ENCODE measurements around the gene AHRR.

The AHRR gene

DNA sequence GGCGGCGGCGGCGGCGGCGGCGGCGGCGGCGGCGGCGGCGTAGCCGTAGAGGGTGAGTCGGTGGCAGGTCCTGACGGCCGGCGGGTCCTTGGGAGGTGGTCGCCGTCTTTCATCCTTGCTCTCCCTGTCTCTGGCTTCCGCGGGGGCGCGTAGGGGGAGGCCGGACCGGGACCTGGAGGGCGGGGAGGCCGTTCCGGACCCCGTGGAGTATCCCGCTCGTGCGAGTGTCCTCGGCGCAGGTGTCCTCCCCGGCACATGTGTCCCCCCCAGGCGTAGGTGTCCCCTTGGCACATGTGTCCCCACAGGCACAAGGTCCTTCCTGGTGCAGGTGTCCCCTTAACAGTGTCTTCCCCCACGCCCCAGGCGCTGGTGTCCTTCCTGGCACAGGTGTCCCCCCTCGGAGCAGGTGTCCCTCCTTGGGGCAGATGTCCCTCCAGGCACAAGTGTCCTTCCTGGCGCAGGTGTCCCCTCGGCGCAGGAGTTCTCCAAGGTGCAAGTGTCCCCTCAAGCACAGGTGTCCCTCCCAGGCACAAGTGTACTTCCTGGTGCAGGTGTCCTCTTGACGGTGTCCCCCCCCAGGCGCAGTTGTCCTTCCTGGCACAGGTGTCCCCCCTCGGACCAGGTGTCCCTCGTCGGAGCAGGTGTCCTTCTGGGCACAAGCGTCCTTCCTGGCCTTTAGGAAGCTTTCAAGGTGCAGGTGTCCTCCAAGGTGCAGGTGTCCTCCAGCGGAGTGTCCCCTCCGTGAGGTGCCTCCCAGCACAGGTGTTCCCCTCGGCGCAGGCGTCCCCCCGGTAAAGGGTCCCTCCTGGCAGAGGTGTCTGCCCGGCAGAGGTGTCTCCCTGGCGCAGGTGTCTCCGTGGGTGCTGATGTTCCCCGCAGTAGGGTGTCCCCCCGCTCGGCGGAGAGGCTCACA lies 122.0 kb downstream of the AHRR start:
- DNase-seq (ENCODE audit: low spot score) = peak; percentile 58

DNA sequence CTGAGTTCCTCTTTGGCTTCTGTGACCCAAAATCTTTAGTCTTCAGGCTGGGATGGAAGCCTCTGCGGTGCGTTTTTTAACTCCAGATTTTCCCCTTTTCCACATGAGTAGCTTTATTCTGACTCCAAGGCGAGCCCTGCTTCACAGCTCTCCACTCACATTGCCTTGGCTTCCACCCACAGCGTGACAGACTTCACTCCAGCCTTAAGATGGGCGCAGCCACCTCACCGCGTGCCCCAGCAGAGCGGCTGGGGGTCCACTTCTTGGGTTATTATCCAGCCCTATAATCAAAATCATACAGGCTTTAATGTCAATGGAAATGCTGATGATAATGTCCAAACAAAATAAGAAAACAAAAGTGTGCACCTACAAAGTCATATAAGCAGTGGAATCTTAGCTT lies 122.7 kb downstream of the AHRR start:
- DNase-seq (ENCODE audit: low spot score) = no peak

GRCh38 chr5:445591-445990 lies 124.1 kb downstream of the AHRR start:
- no peak for DNase-seq (ENCODE audit: low spot score)

GRCh38 chr5:446066-446882 lies 124.8 kb downstream of the AHRR start:
- no peak for DNase-seq (ENCODE audit: low spot score)

GRCh38 chr5:446883-447263 lies 125.4 kb downstream of the AHRR start:
- peak; percentile 62 for DNase-seq (ENCODE audit: low spot score)

GRCh38 chr5:447501-447900 lies 126.0 kb downstream of the AHRR start:
- DNase-seq (ENCODE audit: low spot score) = no peak

GRCh38 chr5:448061-448765 lies 126.7 kb downstream of the AHRR start:
- DNase-seq (ENCODE audit: low spot score) = no peak

- DNase-seq (ENCODE audit: low spot score) = no peak
Observed at GRCh38 chr5:448766-449090, 127.2 kb downstream of the AHRR start.

DNA sequence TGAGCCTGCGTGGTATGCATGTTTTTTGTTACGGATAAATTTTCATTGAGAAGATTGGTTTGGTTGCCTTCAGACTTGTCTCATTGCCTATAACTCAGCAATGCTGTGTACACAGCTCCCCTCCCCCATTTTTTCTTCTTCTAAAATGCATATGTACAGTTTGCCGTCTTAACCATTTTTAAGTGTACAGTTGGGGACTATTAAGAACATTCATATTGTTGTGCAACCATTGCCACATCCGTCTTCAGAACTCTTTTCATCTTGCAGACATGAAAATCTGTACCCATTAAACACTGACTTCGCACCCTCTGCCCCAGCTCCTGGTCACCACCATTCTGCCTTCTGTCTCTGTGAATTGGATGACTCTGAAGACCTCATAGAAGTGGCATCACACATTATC lies 127.6 kb downstream of the AHRR start:
- no peak for DNase-seq (ENCODE audit: low spot score)

GRCh38 chr5:451587-452458 lies 130.3 kb downstream of the AHRR start:
- DNase-seq (ENCODE audit: low spot score) = no peak

- no peak for DNase-seq (ENCODE audit: low spot score)
Observed at GRCh38 chr5:452978-453710, 131.6 kb downstream of the AHRR start.

- DNase-seq (ENCODE audit: low spot score) = no peak
Observed at GRCh38 chr5:453725-454481, 132.4 kb downstream of the AHRR start.

DNA sequence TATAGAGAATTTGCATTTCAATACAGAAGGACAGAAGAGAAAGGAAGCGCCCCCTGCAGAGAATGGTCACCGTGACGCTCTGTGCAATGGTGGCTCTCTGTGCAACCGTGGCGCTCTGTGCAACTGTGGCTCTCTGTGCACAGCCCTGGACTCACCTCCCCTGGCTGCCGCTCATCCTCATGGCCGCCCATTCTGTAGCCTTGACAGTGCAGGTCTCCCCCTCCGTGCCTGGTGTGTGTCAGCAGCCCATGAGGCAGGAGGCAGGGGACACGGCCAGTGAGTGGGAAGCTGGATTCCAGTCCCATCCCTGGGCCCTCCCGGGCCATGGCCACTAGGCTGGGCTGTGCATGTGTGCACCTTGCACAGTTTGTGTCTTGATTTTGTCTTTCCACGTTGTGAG lies 133.4 kb downstream of the AHRR start:
- DNase-seq (ENCODE audit: low spot score) = no peak

GRCh38 chr5:455806-456205 lies 134.3 kb downstream of the AHRR start:
- DNase-seq (ENCODE audit: low spot score) = no peak

DNA sequence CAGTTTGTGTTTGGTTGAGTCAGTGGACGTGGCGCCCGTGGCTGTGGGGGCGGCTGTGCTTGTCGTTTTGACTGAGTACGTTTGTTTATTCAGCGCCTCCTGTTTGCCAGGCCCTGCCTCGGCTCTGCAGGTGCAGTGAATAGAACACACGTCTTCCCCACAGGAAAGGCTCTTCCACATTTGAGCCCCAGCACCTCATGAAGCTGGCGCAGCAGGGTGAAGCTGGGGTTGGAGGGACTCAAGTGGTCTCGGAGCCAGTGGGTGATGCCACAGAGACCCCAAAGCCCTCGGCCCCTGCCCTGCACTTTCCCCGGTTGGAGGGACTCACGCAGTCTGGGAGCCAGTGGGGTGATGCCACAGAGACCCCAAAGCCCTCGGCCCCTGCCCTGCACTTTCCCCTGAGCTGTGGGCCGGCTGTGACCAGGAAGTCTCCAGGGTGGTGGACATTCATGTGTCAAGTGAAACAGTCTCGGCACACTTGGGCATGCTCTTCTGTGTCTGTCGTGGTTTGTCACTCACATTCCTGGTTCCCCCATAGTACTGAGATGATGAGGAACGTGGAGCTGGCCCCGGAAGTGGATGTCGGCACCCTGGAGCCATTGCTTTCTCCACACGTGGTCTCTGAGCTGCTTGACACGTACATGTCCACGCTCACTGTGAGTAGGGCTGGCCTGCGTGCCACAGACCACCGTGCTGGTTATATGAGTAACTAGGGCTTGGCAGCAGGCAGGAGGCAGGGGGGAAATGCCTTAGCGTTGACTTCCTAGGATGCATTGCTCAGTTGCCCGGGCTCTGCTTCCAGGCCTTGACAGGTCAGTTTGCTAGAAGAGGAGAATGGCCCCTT lies 135.1 kb downstream of the AHRR start:
- no peak for DNase-seq (ENCODE audit: low spot score)

GRCh38 chr5:457195-457961 lies 135.9 kb downstream of the AHRR start:
- no peak for DNase-seq (ENCODE audit: low spot score)

DNA sequence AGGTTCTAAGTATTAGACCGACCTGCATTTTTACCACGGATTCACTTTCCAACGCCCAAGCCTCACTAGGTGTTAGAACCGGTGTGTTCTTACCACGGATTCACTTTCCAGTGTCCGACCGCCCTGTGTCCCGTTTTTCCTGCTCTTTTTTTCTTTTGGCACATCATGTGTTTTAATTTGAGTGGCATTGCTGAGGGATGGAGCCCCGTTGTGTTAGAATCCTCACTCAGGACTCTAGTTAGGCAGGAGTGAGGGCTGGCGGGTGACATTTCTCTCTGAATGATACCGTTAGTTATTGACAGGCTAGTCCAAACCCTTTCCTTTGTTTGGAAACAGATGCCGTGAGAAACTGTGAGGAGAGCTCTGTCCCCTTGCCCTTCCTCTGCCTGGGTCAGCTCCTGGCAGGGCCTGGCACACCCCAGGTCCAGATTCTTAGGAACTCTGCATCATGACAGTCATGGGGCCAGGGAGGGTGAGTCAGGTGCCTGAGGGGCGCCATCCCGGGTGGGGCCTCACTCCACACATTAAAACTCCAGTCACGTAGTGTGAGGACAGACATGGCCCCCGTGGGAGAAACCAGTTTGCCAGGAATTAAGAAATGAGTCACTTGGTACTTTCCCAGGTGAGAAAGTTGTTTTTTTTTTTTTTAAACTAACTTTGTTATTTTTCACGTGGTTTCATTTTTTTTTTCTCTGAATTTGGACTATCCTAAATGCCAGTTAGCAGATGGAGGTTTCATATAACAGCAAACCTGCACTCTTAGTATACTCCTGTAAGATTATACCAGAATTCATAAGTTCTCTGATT lies 137.2 kb downstream of the AHRR start:
- DNase-seq (ENCODE audit: low spot score) = no peak
